ENCODE measurements around the gene RIT1.
A peak's percentile ranks its signal among the peaks of the same experiment; 100 is the strongest.

Gene RIT1

GRCh38 chr1:155892796-155893195 lies 18.4 kb downstream of the RIT1 start:
- DNase-seq (ENCODE audit: low spot score) = no peak

GRCh38 chr1:155890251-155890650 lies 20.9 kb downstream of the RIT1 start:
- DNase-seq (ENCODE audit: low spot score) = no peak

- no peak for DNase-seq (ENCODE audit: low spot score)
Observed at GRCh38 chr1:155889566-155889965, 21.6 kb downstream of the RIT1 start.

- DNase-seq (ENCODE audit: low spot score) = no peak
Observed at GRCh38 chr1:155888481-155888880, 22.7 kb downstream of the RIT1 start.

GRCh38 chr1:155884982-155885381 lies 26.2 kb downstream of the RIT1 start:
- DNase-seq (ENCODE audit: low spot score) = no peak

GRCh38 chr1:155884031-155884960 lies 26.9 kb downstream of the RIT1 start:
- no peak for DNase-seq (ENCODE audit: low spot score)

- DNase-seq (ENCODE audit: low spot score) = no peak
Observed at GRCh38 chr1:155882766-155883165, 28.4 kb downstream of the RIT1 start.

- DNase-seq (ENCODE audit: low spot score) = no peak
Observed at GRCh38 chr1:155882235-155882634, 28.9 kb downstream of the RIT1 start.

GRCh38 chr1:155880950-155881349 lies 30.2 kb downstream of the RIT1 start:
- DNase-seq (ENCODE audit: low spot score) = no peak

GRCh38 chr1:155880251-155880650 lies 30.9 kb downstream of the RIT1 start:
- DNase-seq (ENCODE audit: low spot score) = no peak

GRCh38 chr1:155877945-155878344 lies 33.2 kb downstream of the RIT1 start:
- no peak for DNase-seq (ENCODE audit: low spot score)

- DNase-seq (ENCODE audit: low spot score) = no peak
Observed at GRCh38 chr1:155873860-155874259, 37.3 kb downstream of the RIT1 start.

GRCh38 chr1:155872527-155872926 lies 38.6 kb downstream of the RIT1 start:
- DNase-seq (ENCODE audit: low spot score) = no peak

- DNase-seq (ENCODE audit: low spot score) = no peak
Observed at GRCh38 chr1:155871390-155871789, 39.8 kb downstream of the RIT1 start.

- DNase-seq (ENCODE audit: low spot score) = no peak
Observed at GRCh38 chr1:155867766-155868165, 43.4 kb downstream of the RIT1 start.

- DNase-seq (ENCODE audit: low spot score) = no peak
Observed at GRCh38 chr1:155864393-155864792, 46.8 kb downstream of the RIT1 start.

GRCh38 chr1:155861896-155862295 lies 49.3 kb downstream of the RIT1 start:
- no peak for DNase-seq (ENCODE audit: low spot score)

GRCh38 chr1:155860970-155861510 lies 50.1 kb downstream of the RIT1 start:
- no peak for DNase-seq (ENCODE audit: low spot score)

- DNase-seq (ENCODE audit: low spot score) = peak; percentile 80
Observed at GRCh38 chr1:155859881-155860871, 51.0 kb downstream of the RIT1 start.

GRCh38 chr1:155859234-155859829 lies 51.8 kb downstream of the RIT1 start, which contains the start of gene SYT11:
Gene SYT11, plus strand, starts transcription at chr1:155859567. Its CDS starts 195 bp downstream, at chr1:155859762.
- peak; percentile 95 for DNase-seq (ENCODE audit: low spot score)

GRCh38 chr1:155858800-155859233 lies 52.3 kb downstream of the RIT1 start:
- DNase-seq (ENCODE audit: low spot score) = no peak
